HG03342 (cell line): ENCODE results near the gene ERBB2.
"Not testable (repeated sequence)": the region's sequence is repeated elsewhere in the genome, so short reads cannot be mapped to it uniquely, and the experiment has no call there.

Experiments used
- ATAC-seq: cut with Tn5 transposase; IDR thresholded peaks from one replicate; pipeline ENCODE4 v1.9.1; 2021; ENCODE audit warnings: mild to moderate bottlenecking, moderate library complexity; ENCODE audit not compliant: unreplicated experiment

The ERBB2 gene

DNA sequence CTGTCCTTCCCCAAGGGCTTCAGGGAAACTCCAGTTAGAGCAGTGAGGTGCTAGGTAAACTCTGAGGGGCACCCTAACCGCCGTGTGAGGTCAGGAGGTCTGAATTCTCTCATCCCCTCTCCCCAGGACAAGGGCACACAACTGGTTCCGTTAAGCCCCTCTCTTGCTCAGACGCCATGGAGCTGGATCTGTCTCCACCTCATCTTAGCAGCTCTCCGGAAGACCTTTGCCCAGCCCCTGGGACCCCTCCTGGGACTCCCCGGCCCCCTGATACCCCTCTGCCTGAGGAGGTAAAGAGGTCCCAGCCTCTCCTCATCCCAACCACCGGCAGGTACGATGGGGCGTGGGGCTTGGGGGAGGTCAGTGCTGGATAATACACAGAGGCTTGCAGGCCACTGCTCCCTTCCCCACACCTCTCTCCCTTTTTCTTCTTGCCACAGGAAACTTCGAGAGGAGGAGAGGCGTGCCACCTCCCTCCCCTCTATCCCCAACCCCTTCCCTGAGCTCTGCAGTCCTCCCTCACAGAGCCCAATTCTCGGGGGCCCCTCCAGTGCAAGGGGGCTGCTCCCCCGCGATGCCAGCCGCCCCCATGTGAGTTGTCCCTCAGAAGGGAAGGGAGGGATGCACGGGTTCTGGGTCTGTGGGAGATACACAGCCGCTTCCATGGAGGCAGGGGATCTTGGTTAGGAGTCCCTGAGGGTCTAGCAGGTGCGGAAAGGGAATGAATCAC, 42.4 kb downstream of the ERBB2 start:
- ATAC-seq, result no peak

DNA sequence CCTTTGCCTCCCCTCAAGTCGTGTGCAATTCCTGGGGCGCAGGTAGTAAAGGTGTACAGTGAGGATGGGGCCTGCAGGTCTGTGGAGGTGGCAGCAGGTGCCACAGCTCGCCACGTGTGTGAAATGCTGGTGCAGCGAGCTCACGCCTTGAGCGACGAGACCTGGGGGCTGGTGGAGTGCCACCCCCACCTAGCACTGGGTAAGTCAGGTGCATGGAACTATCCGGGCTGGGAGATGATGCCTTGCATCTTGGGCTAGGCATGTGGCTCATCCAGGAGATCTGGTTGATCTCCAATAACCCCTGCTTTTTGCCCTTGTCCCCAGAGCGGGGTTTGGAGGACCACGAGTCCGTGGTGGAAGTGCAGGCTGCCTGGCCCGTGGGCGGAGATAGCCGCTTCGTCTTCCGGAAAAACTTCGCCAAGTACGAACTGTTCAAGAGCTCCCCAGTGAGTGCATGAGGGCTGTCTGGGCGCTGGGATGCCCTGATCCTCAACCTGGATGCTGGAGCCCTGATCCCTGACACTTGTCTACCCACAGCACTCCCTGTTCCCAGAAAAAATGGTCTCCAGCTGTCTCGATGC, 43.1 kb downstream of the ERBB2 start:
- ATAC-seq, result no peak

DNA sequence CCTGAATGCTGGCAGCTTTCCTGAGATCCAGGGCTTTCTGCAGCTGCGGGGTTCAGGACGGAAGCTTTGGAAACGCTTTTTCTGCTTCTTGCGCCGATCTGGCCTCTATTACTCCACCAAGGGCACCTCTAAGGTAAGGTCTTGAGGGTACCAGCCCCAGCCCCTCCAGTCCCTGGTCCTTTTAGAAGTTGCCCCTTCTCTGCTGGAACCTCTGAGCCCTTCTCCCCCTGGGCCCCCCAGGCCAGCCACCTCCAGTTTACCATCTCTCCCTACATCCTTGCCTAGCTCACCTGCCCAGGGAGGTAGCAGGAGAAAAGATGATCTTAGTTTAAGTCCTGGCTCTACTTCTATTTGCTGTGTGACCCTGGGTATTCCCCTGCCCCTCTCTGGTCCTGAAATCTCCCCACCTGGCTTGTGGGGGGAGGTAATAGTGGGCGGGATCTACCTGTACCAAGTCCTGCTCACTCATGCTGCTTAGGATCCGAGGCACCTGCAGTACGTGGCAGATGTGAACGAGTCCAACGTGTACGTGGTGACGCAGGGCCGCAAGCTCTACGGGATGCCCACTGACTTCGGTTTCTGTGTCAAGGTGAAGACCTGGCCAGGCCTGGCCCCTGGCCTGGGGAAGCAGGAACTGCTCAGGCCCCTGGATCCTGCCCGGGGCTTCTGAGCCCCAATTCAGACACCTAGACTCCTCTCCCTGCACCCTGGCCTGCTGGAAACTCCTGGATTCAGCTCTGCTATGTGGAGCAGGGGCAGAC, 44.4 kb downstream of the ERBB2 start:
- no peak for ATAC-seq

- ATAC-seq, result no peak
Measured at GRCh38 chr17:39744836-39745215, 45.0 kb downstream of the ERBB2 start.

- ATAC-seq, result no peak
Measured at GRCh38 chr17:39745335-39746144, 45.7 kb downstream of the ERBB2 start.

DNA sequence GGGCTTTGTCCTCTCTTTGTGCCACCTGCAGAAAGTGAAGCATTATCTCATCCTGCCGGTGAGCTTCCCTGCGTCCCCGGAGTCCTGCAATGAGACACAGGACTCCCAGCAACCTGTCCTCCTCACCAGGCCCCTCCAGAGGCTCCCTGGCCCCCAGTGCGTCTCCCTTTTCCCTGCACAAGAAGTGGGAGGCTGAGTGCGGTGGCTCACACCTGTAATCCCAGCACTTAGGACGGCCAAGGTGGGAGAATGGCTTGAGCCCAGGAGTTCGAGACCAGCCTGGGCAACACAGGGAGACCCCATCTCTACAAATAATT, 46.2 kb downstream of the ERBB2 start:
- no peak for ATAC-seq

GRCh38 chr17:39747745-39748144, 47.9 kb downstream of the ERBB2 start:
- no peak for ATAC-seq

DNA sequence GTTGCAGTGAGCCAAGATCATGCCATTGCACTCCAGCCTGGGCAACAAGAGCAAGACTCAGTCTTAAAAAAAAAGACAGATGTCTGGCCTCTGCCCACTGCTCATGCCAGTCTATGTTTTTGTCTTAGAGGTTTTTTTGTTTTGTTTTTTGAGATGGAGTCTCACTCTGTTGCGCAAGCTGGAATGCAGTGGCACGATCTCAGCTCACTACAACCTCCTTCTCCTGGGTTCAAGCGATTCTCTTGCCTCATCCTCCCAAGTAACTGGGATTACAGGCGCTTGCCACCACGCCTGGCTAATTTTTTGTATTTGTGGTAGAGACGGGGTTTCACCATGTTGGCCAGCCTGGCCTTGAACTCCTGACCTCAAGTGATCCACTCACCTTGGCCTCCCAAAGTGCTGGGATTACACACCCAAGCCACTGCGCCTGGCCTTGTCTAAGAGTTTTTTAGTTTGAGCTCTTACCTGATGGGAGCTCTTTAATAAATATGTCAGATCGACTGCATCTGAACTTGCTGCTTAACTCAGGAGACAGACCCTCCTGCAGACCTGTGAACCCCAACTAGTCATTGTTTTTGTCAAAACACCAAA, 48.7 kb downstream of the ERBB2 start:
- ATAC-seq, result not testable (repeated sequence)

DNA sequence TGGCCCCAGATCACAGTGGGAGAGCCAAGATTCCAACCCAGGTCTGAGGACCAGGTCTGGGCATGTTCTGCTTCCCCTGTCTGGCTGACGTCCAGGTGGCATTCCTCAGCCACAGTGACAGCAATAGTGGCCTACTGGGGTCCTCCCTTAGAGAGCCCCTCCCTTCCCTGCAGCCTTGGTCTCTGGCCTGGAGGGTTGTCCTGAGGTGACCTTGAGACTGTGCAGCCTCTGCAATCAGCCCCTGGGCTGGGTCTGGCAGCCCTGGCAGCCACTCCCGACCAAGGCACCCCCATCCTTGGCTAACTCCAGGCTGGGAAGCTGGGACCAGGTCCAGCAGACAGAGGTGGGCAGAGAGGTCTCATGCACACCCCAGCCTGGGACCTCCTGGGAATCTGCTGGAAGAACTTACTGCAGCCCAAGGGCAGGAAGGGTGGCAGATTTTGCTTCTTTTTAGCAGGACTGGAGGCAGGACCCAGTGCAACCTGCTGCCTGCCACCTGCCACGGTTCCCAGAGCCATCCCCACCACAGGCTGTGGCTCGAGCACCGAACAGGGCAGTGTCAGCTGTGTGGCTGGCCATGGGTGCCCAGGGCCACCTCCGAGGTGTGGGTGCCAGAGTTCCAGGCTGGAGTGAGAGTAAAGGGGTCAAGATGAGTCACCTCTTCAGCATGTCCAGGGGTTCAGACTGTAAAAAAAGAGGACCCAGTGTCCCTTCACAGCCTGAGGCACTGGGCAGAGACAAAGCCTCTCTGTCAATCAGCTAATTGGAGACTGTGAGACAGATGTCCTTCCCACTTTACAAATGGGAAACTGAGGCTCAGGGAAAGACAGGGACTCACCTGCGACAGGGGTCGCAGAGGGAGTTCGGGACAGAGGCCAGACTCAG, 50.5 kb downstream of the ERBB2 start:
- no peak for ATAC-seq

GRCh38 chr17:39751016-39751543, 51.2 kb downstream of the ERBB2 start:
- no peak for ATAC-seq

DNA sequence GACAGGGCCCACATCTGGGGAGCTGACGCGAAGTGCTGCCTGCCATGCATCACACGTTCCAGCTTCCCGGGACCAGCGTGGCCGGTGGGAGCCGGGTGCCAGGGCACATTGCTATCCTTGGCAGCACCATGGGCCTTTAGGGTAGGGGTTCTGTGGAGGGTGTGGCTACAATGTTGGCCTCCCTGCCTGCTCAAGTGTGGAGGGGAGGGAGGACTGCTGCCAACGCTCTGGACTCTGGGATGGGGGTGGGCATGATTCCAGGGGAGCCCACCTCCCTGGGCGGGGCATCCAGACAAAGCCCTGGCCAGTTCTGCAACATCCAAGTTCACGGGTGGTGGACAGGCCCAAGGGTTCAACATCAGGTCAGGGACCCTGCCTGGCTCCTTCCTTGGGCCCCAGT, 51.8 kb downstream of the ERBB2 start:
- no peak for ATAC-seq

DNA sequence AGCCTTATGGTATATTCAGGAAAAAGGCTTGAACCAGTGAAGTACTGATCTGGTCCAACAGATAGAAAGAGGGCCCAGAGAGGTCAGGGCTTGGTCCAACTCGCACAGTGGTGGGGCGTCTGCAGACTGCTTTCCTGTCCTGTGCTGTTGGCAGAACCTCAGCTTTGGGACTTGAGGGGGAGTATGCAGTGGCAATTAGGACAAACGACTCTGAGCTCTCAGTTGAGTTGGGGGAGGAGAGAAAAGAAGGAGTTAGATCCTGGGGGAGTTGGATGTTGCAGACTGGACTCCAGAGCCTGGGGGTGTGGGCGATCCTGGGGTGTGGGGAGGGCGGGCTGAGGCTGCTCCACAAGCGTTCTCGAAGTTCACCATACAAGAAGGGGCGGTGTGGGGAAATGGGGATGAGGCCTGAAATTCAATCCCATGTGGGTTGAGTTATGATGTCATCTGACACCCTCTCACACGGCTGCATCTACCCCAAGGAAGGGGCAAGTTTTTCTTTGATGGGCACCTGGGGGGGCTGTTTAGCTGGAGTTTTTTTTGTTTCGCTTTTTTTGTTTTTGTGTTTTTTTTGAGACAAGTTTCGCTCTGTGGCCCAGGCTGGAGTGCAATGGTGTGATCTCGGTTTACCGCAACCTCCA, 52.5 kb downstream of the ERBB2 start:
- no peak for ATAC-seq

- ATAC-seq, result peak; percentile 26
Measured at GRCh38 chr17:39753514-39754160, 53.8 kb downstream of the ERBB2 start.

- peak; percentile 64 for ATAC-seq
Measured at GRCh38 chr17:39754161-39754957, 54.5 kb downstream of the ERBB2 start.

DNA sequence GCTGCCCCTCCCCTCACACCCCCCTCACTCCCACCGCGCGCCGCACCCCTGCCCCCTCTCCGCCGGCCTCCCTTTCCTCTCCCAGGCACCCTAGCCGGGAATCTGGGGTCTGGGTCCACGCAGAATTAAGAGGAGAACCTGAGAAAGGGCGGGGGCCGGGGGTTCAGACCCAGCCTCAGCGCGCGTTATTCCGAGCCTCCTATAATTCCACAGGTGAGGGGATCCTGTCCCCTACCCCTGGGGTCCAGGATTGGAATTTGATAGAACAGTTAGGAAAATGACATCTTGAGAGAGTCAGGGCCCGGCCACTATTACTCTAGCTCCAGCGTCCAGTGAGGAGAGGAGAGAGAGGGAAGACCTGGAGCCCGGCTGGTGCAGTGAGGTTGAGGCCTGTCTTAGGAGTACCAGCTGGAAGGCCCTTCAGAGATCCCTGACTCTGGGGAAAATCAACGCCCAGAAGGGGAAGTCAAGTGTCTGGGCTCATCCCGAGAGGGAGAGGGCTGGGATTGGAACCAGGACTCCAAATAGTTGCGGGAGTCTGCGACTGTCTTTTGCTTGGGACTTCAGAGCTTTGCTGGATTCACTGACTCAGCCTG, 55.2 kb downstream of the ERBB2 start:
- no peak for ATAC-seq

DNA sequence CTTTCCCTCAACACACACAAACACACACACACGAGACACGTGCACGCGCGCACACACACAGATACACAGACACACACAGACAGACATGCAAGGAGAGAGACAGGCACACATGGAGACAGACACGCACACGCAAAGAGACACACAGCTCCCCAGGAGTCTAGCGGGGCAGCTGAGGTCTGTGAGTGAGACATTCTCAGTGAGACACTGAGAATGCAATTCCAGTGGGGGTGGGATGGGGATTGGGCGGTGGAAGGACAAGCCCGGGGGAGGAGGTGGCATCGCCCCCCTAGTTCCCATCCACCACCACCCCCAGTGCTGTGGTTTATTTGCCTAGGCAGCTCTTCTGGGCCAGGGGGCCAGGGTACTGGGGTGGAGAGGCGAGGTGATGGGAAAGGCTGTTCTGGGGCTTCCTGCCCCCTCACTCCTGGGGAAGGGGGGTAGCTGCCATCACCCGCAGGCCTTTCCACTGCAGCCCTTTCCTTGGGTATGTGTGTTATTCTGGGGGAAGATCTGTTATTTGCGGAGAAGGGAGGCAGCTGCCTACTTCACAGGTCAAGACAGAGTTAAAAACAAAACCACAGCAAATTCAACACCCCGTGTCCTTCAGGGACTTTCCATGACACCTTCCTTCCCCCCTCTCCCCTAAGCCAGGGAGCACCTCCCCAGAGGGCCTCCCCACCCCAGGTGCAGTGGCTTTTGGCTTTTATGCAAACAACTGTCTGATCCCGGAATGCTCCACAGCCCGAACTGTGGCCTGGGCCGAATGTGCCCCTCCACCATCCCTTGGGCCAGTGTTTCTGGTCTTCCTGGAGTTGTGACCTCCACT, 55.9 kb downstream of the ERBB2 start:
- no peak for ATAC-seq
